ENCODE results near the gene KCNJ18. TPM values are rescaled to one million over a fixed set of nuclear protein-coding genes. Genes with fewer than 3 reads are reported as not detected.
"Not testable (repeated sequence)": the region's sequence is repeated elsewhere in the genome, so short reads cannot be mapped to it uniquely, and the experiment has no call there.

The KCNJ18 gene
- total RNA-seq, 1 experiment from 2014 or later = not detected

DNA sequence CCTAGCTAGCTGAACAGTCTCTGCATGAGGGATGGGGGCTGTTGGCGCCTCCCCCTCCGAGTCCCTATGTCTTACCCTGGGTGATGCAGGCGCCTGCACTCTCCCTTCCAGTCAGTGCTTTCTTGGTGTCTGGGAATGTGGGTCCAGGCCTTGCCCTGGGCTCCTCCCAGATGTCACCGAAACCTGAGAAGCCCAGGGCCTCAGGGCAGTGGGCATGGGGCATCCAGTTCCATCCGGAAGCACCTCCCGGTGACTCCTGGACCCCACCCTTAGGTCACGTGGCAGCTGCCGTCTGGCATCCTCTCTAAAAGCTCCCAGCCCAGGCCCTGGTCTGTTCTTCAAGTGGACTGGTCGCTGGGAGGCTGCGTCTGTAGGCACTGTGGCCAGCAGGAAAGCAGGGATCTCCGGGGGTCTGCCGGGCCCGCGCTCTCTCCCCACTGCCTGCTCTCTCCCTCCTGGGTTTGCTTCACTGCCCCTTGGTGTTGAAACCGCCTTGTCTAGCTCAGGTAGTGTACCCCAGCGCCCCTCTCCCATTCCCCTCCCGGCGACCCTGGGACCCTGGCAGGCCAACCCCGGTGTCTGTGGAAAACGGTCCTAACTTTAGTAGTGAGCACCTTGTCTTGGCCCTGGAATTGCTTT is 6.2 kb downstream of the KCNJ18 start:
- not testable (repeated sequence) for H3K36me3 ChIP-seq; H3K4me3 ChIP-seq; H3K27me3 ChIP-seq (replicated peaks); DNase-seq (ENCODE audit: low read depth in 1 of 2, low spot score in 2 of 2); H3K4me1 ChIP-seq (replicated peaks); H3K9me3 ChIP-seq (replicated peaks); H3K27ac ChIP-seq

GRCh38 chr17:21699124-21699523 is 6.8 kb downstream of the KCNJ18 start:
- not testable (repeated sequence) for H3K27ac ChIP-seq; H3K36me3 ChIP-seq; H3K27me3 ChIP-seq (replicated peaks); H3K9me3 ChIP-seq (replicated peaks); H3K4me1 ChIP-seq (replicated peaks); H3K4me3 ChIP-seq; DNase-seq (ENCODE audit: low read depth in 1 of 2, low spot score in 2 of 2)

DNA sequence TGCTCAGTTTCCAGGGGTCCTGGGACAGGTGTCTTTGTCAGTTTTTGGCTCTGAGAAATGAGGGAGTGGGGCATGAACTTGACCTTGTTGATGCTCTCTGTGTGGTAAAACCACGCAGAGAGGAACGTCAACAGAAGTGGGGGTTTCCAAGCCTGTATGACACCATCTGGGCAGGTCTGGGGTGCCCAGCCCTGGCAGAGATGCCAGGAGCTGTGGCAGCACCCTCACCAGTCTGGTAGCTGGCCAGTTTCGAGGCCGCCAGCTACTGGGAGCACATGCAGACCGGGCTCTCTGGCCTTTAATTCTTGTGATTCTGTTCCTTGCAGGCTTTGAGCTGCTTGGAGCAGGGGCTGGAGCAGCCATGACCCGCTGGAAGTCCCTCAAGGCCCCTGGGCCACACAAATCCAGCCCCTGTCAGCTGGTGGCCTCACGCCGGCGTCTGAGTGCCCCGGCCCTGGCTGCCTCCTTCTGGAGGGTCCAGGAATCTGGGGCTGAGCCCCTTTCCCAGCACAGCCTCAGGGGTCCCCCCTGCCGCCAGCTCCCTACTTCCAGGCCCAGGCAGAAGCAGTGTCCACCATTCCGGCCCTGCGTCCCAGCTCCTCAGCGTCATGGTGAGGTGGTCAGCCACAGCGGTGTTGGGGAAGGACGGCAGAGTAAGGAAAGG is 7.4 kb downstream of the KCNJ18 start:
- not testable (repeated sequence) for H3K27me3 ChIP-seq (replicated peaks); H3K4me1 ChIP-seq (replicated peaks); H3K4me3 ChIP-seq; H3K9me3 ChIP-seq (replicated peaks); H3K36me3 ChIP-seq; H3K27ac ChIP-seq; DNase-seq (ENCODE audit: low read depth in 1 of 2, low spot score in 2 of 2)

DNA sequence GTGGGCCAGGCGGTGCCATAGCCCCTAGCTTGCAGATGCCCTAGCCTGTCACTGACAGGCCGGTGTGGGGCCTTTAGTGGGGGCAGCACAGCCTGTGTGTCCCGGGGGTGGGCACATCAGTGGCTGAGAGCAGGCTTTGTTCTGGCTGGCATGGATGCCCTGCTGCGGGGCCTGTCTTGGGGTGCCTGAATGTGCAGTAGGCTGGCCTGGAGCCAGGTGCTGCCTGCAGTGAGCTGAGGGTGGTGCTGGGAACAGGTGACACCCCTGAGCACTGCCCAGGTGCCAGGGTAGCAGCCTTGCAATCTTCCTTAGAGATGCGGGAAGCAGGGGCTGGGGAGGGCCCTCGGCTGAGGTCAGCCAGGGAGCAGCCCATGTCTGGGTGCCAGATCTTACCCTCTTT is 8.8 kb downstream of the KCNJ18 start:
- not testable (repeated sequence) for H3K4me1 ChIP-seq (replicated peaks); H3K36me3 ChIP-seq; H3K27me3 ChIP-seq (replicated peaks); H3K27ac ChIP-seq; H3K9me3 ChIP-seq (replicated peaks); H3K4me3 ChIP-seq; DNase-seq (ENCODE audit: low read depth in 1 of 2, low spot score in 2 of 2)

DNA sequence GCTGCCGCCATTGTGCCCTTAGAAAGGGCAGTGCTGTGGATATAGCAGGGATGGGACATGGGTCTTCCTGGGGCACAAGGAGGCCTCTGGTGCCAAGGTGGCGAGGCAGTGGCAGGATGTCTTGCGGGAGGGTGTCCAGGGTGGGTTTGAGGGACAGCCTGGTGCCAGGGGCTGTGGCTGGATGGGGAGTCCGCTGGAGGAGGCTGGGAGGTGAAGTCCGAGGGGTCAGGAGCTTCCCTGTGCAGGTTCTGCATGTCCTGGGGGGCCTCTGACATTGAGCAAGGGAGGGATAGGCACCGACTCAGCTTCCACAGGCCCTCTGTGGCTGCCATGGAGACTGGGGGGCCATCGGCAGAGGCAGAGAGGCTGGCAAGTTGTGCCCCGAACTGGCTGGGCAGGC is 9.7 kb downstream of the KCNJ18 start:
- H3K9me3 ChIP-seq (replicated peaks); H3K27me3 ChIP-seq (replicated peaks); DNase-seq (ENCODE audit: low read depth in 1 of 2, low spot score in 2 of 2); H3K4me3 ChIP-seq; H3K4me1 ChIP-seq (replicated peaks); H3K36me3 ChIP-seq; H3K27ac ChIP-seq: not testable (repeated sequence)

- H3K27me3 ChIP-seq (replicated peaks); H3K9me3 ChIP-seq (replicated peaks); H3K4me3 ChIP-seq; H3K4me1 ChIP-seq (replicated peaks); H3K36me3 ChIP-seq; H3K27ac ChIP-seq; DNase-seq (ENCODE audit: low read depth in 1 of 2, low spot score in 2 of 2): not testable (repeated sequence)
Measured at GRCh38 chr17:21702521-21702920, 10.2 kb downstream of the KCNJ18 start.

DNA sequence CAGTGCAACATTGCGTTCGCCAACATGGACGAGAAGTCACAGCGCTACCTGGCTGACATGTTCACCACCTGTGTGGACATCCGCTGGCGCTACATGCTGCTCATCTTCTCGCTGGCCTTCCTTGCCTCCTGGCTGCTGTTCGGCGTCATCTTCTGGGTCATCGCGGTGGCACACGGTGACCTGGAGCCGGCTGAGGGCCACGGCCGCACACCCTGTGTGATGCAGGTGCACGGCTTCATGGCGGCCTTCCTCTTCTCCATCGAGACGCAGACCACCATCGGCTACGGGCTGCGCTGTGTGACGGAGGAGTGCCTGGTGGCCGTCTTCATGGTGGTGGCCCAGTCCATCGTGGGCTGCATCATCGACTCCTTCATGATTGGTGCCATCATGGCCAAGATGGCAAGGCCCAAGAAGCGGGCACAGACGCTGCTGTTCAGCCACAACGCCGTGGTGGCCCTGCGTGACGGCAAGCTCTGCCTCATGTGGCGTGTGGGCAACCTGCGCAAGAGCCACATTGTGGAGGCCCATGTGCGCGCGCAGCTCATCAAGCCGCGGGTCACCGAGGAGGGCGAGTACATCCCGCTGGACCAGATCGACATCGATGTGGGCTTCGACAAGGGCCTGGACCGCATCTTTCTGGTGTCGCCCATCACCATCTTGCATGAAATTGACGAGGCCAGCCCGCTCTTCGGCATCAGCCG is 10.8 kb downstream of the KCNJ18 start:
- H3K4me3 ChIP-seq; H3K4me1 ChIP-seq (replicated peaks); DNase-seq (ENCODE audit: low read depth in 1 of 2, low spot score in 2 of 2); H3K27ac ChIP-seq; H3K36me3 ChIP-seq; H3K27me3 ChIP-seq (replicated peaks); H3K9me3 ChIP-seq (replicated peaks): not testable (repeated sequence)

DNA sequence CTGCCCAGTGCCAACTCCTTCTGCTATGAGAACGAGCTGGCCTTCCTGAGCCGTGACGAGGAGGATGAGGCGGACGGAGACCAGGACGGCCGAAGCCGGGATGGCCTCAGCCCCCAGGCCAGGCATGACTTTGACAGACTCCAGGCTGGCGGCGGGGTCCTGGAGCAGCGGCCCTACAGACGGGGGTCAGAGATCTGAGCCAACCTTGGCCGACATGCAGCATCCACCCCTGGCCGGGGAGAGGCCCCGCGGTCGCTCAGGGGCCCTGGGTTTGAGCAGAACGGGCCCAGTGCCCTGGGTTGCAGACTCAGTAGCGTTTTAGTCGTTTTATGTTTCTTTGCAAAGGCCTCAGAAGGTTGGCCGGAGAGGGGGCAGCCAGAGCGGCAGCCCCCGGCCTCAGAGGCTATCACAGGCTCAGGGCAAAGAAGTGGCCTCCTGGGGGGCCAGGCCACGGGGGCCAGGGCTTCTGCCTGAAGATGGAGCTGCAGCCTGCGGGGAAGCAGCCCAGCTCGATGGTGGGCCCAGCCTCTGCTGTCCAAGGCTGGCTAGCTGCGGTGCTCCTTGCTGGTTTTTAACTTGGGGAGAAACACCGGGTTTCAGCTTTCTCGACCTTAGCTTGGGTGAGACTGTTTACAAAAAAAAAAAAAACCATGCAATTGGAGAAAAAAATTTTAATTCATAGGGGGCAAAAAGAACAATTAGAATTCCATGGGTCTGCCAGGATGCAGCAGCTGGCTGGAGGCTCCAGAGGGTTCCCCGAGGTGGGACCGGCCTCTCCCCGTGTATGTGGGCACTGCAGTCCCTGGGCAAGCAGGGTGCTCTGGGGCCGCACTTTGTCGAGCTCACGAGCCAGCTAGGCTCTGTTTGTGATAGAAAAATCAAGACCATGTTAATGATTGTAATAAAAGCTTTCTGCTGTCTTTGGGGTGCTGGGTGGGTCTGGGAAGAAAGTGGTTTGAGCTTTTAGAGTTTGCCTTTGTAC is 11.9 kb downstream of the KCNJ18 start:
- peak in 1 of 2 experiments; percentile 35 for DNase-seq (ENCODE audit: low read depth in 1 of 2, low spot score in 2 of 2)
- H3K27ac ChIP-seq; H3K9me3 ChIP-seq (replicated peaks); H3K27me3 ChIP-seq (replicated peaks); H3K4me3 ChIP-seq; H3K36me3 ChIP-seq; H3K4me1 ChIP-seq (replicated peaks): not testable (repeated sequence)

DNA sequence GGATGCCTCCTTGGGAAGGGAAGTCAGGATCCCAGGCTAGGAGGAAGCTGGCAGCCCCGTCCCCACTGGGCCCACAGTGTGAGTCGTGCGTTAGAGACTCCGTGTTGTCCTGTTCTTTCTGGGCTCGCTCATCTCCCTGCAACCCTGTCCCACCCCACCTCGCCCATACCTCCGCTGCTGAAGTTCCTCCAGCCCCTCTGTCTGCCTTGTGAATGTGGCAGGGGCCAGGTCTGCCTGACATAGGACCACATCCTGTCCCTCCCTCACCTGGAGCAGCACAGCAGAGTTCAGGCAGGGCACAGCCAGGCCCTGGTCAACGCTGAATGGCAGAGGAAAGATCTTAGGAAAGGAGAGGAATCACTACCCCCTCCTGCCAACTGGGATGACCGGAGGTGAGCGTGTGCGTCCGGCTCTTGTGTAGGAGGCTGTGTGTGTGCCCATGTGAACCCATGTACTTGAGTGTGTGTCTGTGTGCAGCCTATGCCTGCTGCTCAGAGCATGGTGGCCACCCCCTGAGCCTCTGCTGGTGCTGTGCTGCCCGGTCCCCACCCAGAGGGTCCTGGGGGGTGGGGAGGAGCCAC is 12.8 kb downstream of the KCNJ18 start:
- DNase-seq (ENCODE audit: low read depth in 1 of 2, low spot score in 2 of 2) = peak in 1 of 2 experiments; percentile 37

GRCh38 chr17:21705746-21706145 is 13.4 kb downstream of the KCNJ18 start:
- H3K27me3 ChIP-seq (replicated peaks); H3K4me3 ChIP-seq; H3K9me3 ChIP-seq (replicated peaks); H3K36me3 ChIP-seq; H3K27ac ChIP-seq; H3K4me1 ChIP-seq (replicated peaks): not testable (repeated sequence)
- DNase-seq (ENCODE audit: low read depth in 1 of 2, low spot score in 2 of 2) = peak in 1 of 2 experiments; percentile 38

More for the DNA sequence above, 12.8 kb downstream of the KCNJ18 start:
- Histone ChIP-seq H3K27me3 (replicated peaks) (no peaks in the 10 kb centered on the region), H3K36me3 (no peaks in the 10 kb centered on the region), H3K9me3 (replicated peaks) (no peaks in the 10 kb centered on the region), H3K27ac (no peak overlapping the region), H3K4me3 (no peak overlapping the region), H3K4me1 (replicated peaks) (no peaks in the 10 kb centered on the region)

DNA sequence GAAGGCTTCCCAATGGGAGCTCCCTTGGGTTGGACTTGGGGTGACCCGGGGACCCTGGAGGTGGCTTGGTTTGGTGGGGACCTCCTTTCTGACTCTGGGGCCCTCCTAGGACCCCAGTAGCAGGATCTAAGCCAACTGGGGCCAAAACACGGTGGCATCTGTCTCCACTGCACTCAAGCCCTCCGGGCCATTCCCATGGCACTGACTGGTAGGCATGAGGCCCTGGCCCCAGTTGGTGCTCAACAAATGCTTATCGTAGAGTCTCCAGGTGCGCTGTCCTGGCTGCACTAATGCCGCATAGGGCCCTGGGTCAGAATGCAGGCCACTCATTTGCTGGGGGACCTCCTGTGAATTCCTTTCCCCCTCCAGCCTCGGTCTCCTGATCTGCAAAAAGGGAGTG is 14.2 kb downstream of the KCNJ18 start:
- not testable (repeated sequence) for H3K27me3 ChIP-seq (replicated peaks); H3K27ac ChIP-seq; H3K4me3 ChIP-seq; DNase-seq (ENCODE audit: low read depth in 1 of 2, low spot score in 2 of 2); H3K36me3 ChIP-seq; H3K4me1 ChIP-seq (replicated peaks); H3K9me3 ChIP-seq (replicated peaks)

GRCh38 chr17:21707131-21707530 is 14.8 kb downstream of the KCNJ18 start:
- DNase-seq (ENCODE audit: low read depth in 1 of 2, low spot score in 2 of 2); H3K4me1 ChIP-seq (replicated peaks); H3K27ac ChIP-seq; H3K27me3 ChIP-seq (replicated peaks); H3K36me3 ChIP-seq; H3K9me3 ChIP-seq (replicated peaks); H3K4me3 ChIP-seq: not testable (repeated sequence)

- not testable (repeated sequence) for H3K27me3 ChIP-seq (replicated peaks); H3K9me3 ChIP-seq (replicated peaks); DNase-seq (ENCODE audit: low read depth in 1 of 2, low spot score in 2 of 2); H3K36me3 ChIP-seq; H3K27ac ChIP-seq; H3K4me3 ChIP-seq; H3K4me1 ChIP-seq (replicated peaks)
Measured at GRCh38 chr17:21707711-21708611, 15.6 kb downstream of the KCNJ18 start.
